Ishikawa (cell line): ENCODE results near the gene DOC2A.

Experiments
- CEBPB ChIP-seq: IDR thresholded peaks from 2 replicates; pipeline ENCODE4 v1.6.1; 2012
- CREB1 ChIP-seq: IDR thresholded peaks from 2 replicates; pipeline ENCODE4 v1.6.1; 2012; ENCODE audit warnings: low read depth
- EGR1 ChIP-seq: IDR thresholded peaks from 2 replicates; pipeline ENCODE4 v1.6.1; 2012
- EP300 ChIP-seq: IDR thresholded peaks from 2 replicates; pipeline ENCODE4 v1.6.1; 2012; ENCODE audit warnings: borderline replicate concordance
- FOXM1 ChIP-seq: IDR thresholded peaks from 2 replicates; pipeline ENCODE4 v1.6.1; 2012; ENCODE audit warnings: low read depth, borderline replicate concordance
- MAX ChIP-seq: IDR thresholded peaks from 2 replicates; pipeline ENCODE4 v1.6.1; 2012
- NFIC ChIP-seq: IDR thresholded peaks from 2 replicates; pipeline ENCODE4 v1.6.1; 2012
- RAD21 ChIP-seq: IDR thresholded peaks from 2 replicates; pipeline ENCODE4 v1.6.1; 2012; ENCODE audit warnings: low read depth
- REST ChIP-seq: IDR thresholded peaks from 2 replicates; pipeline ENCODE4 v1.6.1; 2012; ENCODE audit warnings: low read depth, mild to moderate bottlenecking
- TAF1 ChIP-seq: IDR thresholded peaks from 2 replicates; pipeline ENCODE4 v1.6.1; 2012; ENCODE audit warnings: low read depth, mild to moderate bottlenecking
- TCF12 ChIP-seq: IDR thresholded peaks from 2 replicates; pipeline ENCODE4 v1.6.1; 2012; ENCODE audit warnings: low read depth
- TEAD4 ChIP-seq: IDR thresholded peaks from 2 replicates; pipeline ENCODE4 v1.6.1; 2012
- USF1 ChIP-seq: IDR thresholded peaks from 2 replicates; pipeline ENCODE4 v1.6.1; 2012
- YY1 ChIP-seq: IDR thresholded peaks from 2 replicates; pipeline ENCODE4 v1.6.1; 2012; ENCODE audit warnings: low read depth
- ZBTB7A ChIP-seq: IDR thresholded peaks from 2 replicates; pipeline ENCODE4 v1.6.1; 2012; ENCODE audit warnings: low read depth

The DOC2A gene

GRCh38 chr16:30007378-30007895 lies 3.4 kb downstream of the DOC2A start:
- TF ChIP-seq REST (no peak), MAX (no peak), CEBPB (no peak), RAD21 (no peak), EP300 (no peak), TAF1 (no peak), FOXM1 (no peak), ZBTB7A (no peak), YY1 (no peak), USF1 (no peak), TEAD4 (no peak), EGR1 (no peak), NFIC (no peak), CREB1 (no peak), TCF12 (no peak)

DNA sequence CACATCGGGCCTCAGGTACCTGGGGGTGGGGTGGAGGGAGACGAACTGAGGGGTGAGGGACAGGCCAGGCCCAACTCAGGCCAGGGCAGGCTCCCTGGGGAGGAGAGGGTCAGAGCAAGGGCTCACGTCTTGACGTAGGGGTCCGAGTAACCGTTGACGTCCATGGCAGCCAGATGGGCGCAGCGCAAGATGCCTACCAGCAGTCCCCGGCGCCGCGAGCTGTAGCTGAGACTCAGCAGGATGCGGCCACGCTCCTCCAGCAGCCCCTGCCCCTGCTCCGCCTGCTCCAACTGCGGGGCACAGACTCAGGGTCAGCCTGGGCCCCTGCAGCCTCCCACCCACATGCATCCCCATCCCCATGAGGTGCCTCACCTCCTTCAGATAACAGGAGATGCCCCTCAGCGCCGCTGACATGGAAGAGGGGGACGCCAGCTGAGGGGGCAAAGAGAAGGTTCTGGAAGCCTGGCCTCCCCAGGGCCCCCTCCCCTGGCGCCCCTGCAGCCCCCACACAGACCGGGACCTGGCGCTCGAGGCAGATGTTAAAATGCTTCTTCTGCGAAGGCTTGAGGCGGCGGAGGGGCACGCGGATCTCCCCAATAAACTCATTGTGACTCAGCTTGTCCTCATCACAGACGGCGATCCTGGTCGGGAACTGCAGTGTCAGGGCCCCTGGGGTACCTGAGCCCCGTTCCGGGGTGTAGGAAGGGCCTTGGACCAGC lies 4.0 kb downstream of the DOC2A start:
- TF ChIP-seq CREB1, result no peak
- no peak for TF ChIP-seq EGR1
- TF ChIP-seq USF1, result no peak
- TF ChIP-seq FOXM1, result no peak
- no peak for TF ChIP-seq EP300
- no peak for TF ChIP-seq CEBPB
- TF ChIP-seq TCF12, result no peak
- no peak for TF ChIP-seq ZBTB7A

DNA sequence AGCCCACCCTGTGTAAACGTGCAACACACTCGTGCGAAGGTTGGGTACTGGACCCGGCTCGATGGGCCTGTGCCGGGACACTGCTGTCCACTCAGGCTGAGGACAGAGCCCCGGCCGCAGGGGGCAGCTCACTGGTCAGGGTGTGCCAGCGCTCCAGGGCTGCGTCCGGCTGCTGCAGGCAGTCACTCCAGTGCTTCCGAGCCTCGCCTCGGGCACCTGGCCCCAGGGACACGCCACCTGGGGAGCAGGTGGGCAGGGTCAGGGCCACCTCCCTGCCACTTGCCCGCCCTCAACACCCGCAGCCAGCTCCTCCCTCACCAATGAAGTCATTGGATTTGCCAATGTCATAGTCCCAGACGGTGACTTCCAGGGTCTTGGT lies 4.7 kb downstream of the DOC2A start:
- no peak for TF ChIP-seq ZBTB7A
- TF ChIP-seq TEAD4, result no peak
- TF ChIP-seq CREB1, result no peak
- no peak for TF ChIP-seq YY1
- TF ChIP-seq RAD21, result no peak

DNA sequence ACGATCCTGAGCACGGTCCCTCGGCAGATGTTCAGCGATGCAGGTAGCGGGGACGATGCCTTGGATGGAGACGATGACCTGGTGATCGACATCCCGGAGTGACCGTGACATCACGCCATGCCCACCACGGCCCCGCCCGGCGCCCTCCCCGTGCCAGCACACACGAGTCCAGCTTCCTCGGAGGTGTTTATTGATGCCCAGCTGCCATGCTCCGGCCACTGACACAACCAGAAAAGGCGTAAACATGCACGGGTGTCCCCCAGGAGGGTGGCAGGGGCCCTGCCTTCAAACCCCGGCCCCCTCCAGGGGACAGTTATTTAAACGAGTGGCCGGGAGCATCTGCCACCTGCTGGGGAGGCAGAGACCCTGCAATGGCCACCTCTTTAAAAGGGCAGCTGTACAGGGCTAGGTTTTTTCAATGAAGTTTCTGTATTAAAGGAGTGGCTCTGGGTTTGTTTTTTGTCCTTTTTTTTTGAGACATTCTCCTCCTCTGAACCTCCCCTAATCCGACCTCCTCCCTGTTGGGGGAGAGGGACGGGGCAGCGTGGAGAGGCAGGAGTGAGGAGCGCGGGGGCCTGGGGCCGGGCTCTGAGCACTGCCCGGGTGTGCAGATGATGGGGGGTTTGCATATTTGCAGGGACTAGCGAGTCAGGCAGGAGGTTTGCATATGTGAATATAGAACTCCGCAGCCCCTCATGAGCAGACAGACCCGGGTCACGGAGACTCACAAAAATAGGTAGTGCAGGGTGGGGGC lies 5.3 kb downstream of the DOC2A start:
- TF ChIP-seq RAD21 (no peak; the same call in 1 of the 2 replicates), USF1 (no peak), MAX (no peak), CEBPB (no peak), ZBTB7A (no peak), EP300 (no peak), FOXM1 (no peak), YY1 (0 out of 2 replicates have a peak, but pooled peaks have one; percentile 34)

GRCh38 chr16:30004811-30005242 lies 6.0 kb downstream of the DOC2A start:
- TF ChIP-seq ZBTB7A, result no peak
- TF ChIP-seq CREB1, result no peak
- TF ChIP-seq TEAD4, result no peak
- TF ChIP-seq TCF12, result no peak
- no peak for TF ChIP-seq USF1
- TF ChIP-seq REST, result no peak
- no peak for TF ChIP-seq YY1
- TF ChIP-seq CEBPB, result no peak
- no peak for TF ChIP-seq NFIC
- no peak for TF ChIP-seq EP300
